ENCODE data around the gene ITFG1.

- no peak for TF ChIP-seq POLR2A (IDR thresholded peaks at IDR 0.05; ENCODE audit: extremely low read depth, insufficient read length)
- TF ChIP-seq, protein P1, sequence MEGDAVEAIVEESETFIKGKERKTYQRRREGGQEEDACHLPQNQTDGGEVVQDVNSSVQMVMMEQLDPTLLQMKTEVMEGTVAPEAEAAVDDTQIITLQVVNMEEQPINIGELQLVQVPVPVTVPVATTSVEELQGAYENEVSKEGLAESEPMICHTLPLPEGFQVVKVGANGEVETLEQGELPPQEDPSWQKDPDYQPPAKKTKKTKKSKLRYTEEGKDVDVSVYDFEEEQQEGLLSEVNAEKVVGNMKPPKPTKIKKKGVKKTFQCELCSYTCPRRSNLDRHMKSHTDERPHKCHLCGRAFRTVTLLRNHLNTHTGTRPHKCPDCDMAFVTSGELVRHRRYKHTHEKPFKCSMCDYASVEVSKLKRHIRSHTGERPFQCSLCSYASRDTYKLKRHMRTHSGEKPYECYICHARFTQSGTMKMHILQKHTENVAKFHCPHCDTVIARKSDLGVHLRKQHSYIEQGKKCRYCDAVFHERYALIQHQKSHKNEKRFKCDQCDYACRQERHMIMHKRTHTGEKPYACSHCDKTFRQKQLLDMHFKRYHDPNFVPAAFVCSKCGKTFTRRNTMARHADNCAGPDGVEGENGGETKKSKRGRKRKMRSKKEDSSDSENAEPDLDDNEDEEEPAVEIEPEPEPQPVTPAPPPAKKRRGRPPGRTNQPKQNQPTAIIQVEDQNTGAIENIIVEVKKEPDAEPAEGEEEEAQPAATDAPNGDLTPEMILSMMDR (IDR thresholded peaks at IDR 0.05; ENCODE audit: low read depth, low read length) = no peak
These were observed 328.6 kb downstream of the ITFG1 start for GRCh38 chr16:47132308-47132707.
